HG03097 (cell line): ENCODE measurements around the gene TSGA10IP.

ENCODE experiments used
- ATAC-seq: cut with Tn5 transposase; IDR thresholded peaks from one replicate; pipeline ENCODE4 v1.9.1; 2021; ENCODE audit not compliant: unreplicated experiment, low FRiP score

TSGA10IP gene

DNA sequence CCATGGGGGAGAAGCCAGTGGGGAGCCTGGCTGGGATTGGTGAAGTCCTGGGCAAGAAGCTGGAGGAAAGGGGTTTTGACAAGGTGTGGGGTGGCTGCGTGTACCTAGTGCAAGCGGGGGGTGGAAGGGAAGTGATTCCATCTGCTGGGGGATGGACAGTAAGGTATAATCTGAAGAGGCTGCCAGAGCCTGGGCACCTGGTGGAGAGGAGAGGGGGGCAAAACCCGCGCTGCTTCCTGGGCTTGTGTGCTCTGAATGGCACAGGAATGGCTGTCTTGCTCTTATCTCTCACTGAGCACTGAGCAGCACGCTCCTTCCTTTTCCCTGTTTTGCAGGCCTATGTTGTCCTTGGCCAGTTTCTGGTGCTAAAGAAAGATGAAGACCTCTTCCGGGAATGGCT lies 58.0 kb downstream of the TSGA10IP start:
- ATAC-seq, result no peak

DNA sequence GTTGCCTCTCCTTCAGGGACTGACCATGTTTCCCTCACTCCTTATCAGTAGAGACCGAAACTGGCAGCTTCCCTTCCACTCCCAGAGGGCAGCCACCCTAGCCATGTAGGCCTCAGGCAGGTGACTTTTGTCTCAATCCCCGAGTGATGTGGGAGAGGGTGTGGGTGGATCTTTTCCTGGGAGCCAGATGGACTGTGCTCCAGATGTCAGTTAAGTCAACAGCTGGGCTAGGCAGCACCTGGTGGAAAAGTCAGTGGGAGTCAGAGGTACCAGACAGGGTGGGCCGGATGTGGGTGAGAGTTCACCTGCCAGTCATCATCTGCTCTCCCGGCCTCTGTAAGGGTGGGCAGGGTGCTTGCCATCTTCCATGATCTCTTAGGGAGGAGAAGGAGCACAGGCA lies 58.9 kb downstream of the TSGA10IP start:
- ATAC-seq, result no peak

DNA sequence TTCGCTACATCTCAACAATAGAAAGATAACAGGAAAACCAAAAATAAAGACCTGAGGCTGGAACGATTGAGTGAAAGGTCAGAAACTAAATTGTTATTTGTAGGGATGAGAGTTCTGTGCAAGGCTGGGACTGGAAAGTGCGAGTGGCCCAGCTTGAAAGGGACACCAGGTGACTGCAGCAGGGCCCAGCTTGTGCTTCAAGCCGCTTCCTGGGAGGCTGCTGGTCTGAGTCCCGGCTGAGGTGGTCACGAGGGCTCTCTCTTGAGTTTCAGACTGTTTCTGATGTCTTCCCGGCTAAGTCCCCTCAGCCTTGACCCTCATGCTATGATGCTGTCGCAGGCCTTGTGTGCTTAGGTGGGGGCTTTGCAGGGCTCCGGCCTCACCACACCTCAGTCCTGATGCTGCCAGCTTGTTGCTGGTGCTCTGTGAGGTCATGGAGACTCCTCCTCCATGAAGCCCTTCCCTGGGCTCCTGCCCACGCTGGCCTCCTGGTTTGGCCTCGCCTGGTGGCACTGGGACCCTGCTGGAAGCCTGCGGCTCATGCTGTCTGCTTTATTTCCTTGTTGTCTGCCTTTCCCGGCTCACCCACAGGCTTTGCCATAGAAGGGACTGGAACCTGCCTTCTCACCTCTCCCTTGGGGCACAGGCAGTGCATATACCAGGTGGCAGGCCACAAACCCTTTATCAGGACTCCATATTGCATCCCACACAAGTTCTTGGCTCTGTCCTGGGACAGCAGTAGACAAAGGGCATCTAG lies 61.0 kb downstream of the TSGA10IP start:
- no peak for ATAC-seq

DNA sequence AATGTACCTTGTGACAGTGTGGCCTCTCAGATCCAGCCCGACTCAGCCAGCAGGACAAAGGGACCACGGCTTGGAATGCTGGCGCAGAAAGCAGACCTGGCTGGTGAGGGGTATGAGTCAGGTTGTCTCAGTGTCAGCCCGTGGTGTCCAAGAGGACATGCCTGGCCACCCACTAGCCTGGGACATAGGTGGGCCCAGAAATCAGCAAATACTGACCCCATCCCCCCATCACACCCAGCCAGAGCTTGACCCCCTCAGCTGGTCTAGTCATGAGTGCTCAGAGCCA lies 61.6 kb downstream of the TSGA10IP start:
- ATAC-seq, result no peak

DNA sequence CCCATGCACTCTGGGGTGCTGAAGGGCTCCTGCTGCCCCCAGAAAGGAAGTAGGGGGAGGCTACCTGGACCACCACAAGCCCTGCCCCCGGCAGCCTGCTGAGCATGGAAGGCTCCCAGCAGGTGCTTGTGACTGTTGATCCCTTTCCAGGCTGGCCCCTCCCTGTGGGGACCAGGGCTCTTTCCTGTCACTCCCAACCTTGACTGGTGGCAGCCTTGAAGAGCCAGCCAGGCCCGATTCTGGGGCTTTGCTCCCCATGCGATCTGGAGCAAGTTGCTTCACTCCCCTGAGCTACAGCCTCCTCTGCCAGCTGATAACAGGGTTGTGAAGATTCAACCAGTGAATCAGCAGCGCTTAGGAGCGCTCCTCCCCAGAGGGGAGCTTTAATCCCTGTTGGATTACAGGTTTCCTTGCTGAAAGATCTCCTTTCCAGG lies 61.9 kb downstream of the TSGA10IP start:
- no peak for ATAC-seq

DNA sequence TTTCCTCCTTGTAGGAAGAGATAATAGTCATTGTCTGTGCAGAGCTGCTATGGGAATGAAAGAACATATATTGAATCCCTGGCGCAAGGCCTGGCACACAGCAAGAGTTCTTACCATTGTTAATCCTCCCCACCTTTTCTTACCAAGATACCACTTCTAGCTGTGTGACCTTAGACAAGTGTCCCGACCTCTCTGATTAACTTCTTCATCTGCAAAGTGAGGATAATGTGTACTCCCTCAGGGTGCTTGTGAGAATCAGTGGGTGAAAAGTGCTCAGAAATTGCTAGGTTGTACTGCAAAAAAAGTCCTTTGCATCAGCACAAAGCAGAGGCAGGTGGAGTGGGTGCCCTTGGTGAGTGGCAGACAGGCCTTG lies 62.8 kb downstream of the TSGA10IP start:
- ATAC-seq, result no peak

DNA sequence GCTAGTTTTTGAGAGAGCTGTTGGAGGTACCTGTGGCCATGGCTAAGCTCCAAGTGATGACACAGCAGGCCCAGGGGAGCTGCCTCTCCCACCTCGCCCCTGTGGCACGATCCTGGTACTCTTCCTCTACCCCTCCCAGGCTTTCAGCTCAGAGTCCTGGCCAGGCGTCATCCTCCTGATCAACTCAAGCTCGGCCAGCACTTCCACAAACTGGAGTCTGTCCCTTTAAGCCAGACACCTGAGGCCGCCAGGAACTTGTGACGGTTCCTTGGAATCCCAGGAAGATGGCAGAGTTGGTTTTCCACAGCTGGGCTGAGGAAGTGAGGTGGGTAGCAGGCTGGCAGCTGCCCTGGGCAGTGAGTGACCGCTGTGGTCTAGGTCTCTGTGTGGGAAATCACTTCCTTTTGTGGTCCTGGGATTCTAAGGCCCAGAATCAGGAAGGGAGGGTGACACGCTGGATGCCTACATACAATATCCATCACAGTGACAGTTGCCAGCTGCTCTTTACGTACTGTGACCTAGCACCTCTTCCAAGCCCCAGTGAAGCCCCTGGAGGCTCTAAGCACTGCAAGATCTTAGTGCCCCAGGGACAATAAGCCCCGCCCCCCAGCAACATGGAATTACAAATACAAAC lies 63.3 kb downstream of the TSGA10IP start:
- no peak for ATAC-seq
